Left cardiac atrium (tissue), 4 donors: ENCODE data around the gene OASL. TPM values are rescaled to one million over a fixed set of nuclear protein-coding genes. Genes with fewer than 3 reads are reported as not detected.
A peak's percentile ranks its signal among the peaks of the same experiment; 100 is the strongest.
"Not testable (repeated sequence)": the region's sequence is repeated elsewhere in the genome, so short reads cannot be mapped to it uniquely, and the experiment has no call there.

Source experiments
- ATAC-seq, 2 donors: fragments of 200-7000 bp; cut with Tn5 transposase; one replicate each; pipeline ENCODE4 v1.9.1; 2020; ENCODE audit warnings: mild to moderate bottlenecking in 2 of 2, moderate library complexity in 2 of 2
- DNase-seq: peaks from one replicate; pipeline ENCODE4 v3.0.0-alpha.2; 2020
- intact Hi-C, 2 donors: fragments of 100-400 bp; cut with DNase I; formaldehyde crosslinking; loops; one replicate each; pipeline versions ENCODE4 v1.14.1 to v1.15.1; 2022 to 2023
- total RNA-seq, 2 donors: library from RNA; stranded (reverse); fragmentation: NEBNext Ultra II Directional; extraction: Animal tissue kit (Norgen Biotek cat#: 25700); gene quantifications; one replicate each; pipeline ENCODE4 v1.2.1, GENCODE V29; 2021
- donor health status: DM: no; HTN: yes; CAD: no.
- donor health status: DM: no; HTN: yes; CAD: no; lungs with severe emphysema.
- donor health status: DM: yes; HTN: yes; CAD: no.
- donor health status: Dilated cardiomyopathy.

OASL gene
- total RNA-seq, 2 donors from 2014 or later, result 0.35 to 1.6 TPM

DNA sequence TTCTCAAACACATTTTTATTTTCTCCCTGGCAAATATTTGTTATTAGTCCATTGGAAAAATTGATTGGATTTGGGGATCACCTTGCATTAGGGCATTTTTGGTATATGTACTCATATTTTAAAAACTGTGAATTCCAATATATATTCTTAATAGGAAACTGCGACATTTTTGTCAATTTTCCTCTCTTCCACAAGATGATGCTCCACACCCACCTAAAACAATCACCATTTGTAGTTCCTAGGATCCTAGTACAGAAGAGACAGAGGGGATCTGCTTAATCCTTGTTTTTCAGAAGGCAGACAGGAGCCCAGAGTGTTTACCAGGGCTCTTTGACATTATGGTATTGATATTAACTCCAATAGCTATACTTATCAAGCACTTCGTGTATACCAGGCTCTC, 22.8 kb upstream of the OASL start:
- DNase-seq (no peak), ATAC-seq (no peak)
- intact Hi-C loops, result loop anchor here in 1 of 2 donors (5.0 kb wide), 1 partner anchor 35 kb away; no protein-coding TSS in a partner anchor

DNA sequence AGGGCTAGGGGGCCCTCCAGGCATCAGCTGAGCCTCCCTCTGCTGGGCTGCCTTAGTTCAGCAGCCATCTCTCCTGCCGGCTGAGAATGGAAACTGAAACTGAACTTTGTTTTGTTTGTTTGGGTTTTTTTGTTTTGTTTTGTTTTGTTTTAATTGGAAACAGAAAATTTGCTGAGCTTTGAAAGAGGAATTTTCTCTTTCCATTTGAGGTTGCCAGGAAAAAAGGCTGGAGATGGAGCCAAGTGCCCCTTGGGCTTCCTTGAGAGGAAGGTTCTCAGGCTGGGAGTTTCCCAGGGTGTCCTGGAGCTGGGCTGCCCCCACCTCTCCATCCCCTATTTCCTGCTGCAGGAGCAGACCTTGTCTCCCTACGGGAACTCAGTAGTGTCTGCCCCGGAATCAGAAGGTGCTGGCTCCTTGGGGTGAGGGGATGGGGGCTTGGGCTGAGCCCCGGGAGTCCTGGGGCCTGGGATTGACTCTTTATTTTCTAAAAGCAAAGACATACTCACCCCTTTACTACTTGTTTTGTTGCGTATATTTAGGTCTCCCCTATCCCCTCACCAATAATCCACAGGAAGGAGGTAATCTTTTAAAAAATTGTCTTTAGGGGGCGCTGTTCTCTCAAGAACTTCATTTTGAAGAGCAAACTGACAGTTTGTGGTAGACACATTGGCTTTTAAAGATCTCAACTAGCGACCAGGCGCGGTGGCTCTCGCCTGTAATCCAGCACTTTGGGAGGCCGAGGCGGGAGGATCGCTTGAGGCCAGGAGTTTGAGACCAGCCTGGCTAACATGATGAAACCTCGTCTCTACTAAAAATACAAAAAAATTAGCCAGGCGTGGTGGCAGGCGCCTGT, 21.3 kb upstream of the OASL start:
- DNase-seq, result peak; percentile 58
- intact Hi-C loops, result loop anchor here in 1 of 2 donors (5.0 kb wide), 1 partner anchor 37 kb away; no protein-coding TSS in a partner anchor
- peak; percentile 83 to 84 for ATAC-seq

DNA sequence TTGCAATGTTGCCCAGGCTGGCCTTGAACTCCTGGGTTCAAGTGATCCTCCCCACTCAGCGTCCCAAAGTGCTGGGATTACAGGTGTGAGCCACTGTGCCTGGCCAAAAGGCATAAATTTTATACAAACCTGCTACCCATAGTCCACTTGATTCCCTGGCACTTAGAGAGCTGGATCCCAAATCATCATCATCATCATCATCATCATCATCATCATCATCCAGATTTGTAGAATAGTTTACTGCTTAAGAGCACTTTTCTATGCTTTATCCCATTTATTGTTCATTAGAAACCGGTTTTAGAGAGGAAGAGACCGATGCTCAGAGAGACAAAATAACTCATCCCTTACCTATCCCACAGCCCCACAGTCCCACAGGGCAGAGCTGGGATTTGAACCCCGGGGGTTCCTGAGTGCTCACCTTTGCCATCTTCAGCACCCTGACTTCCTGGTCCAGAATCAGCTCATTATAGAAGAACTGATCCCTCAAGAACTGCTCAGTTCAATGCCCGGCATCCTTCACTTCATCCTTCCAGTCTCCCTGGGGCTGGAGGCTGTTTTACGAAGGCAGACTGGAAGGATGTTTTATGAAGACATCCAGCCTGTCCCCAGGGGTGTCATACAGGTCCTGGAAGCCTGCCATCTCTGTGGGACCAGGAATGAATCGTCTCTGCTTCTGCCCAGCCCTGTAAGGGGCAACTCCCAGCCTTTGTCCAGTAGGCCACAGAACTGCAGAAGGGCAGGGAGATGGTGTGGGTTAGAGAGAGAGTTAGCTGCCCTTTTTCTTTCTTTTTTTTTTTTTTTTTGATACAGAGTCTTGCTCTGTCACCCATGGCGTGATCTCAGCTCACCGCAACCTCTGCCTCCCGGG, 20.2 kb upstream of the OASL start:
- DNase-seq (no peak), ATAC-seq (no peak)
- intact Hi-C loops, result no loop called here

DNA sequence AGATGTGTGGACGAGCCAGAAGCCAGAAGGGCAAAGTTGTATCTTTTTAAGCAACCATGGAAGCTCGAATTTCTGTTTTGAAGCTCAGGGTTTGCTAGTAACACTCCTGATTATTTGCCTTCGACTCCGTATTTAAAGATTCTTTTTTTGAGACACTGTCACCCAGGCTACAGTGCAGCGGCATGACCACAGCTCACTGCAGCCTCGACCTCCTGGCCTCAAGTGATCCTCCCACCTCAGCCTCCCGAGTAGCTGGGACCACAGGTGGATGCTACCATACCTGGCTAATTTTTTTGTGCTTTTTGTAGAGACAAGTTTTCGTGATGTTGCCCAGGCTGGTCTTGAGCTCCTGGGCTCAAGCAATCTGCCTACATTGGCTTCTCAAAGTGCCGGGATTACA, 18.7 kb upstream of the OASL start:
- intact Hi-C loops, result no loop called here
- DNase-seq (no peak), ATAC-seq (no peak)

DNA sequence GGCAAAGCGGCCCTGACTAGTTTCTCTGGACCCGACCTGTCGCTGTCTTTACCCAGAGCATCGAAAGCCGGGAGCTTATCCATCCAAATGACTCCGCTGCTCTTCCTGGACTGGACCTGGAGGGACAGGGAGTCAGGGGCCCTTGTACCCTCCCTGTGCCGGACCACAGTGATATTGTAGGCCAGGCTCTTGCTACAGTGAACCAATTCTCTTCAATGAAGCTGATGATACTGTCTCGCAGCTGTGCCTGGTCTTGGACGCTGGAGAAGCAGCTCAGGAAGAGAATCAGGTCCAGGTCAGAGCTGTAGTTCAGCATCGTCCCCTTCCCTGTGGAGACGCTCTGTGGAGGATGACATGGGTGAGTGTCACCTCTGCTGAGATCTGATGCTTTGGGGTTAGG, 14.7 kb upstream of the OASL start:
- intact Hi-C loops, result no loop called here
- no peak for ATAC-seq
- no peak for DNase-seq

DNA sequence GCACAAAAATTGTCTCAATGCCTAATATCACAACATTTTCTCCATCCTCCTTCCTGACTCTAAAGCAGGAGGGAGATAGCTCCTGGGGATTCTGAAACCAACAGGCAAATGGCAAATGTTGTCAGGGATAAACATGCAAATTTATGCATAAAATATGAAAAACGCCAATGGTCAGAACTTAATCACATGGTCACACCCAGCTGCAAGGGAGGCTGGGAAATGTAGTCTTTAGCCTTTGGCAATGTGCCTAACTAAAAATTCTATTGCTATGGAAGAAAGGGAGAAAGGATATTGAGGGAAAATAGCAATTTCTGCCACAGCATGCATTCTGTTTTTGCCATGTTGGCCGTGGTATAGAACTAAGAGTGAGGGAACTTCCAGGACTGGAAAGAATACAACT, 11.7 kb upstream of the OASL start:
- DNase-seq, result no peak
- intact Hi-C loops, result no loop called here
- no peak for ATAC-seq

DNA sequence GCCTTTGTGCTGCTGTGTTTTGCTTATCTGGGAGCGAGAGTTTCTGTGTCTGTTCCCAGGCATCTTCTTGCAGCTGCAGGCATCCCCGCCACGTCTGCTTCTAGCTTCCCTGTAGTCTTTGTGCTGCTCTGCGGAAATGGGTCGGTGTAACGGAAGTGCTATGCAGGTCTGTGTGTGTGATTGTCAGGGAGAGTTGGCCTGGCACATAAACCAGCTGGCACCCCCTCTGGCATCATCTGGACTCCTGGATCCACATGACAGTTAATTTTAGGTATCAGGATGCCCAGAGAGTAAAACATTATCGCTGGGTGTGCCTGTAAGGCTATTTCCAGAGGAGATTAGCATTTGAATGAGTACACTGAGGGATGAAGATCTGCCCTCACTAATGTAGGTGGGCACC, 9.4 kb upstream of the OASL start:
- ATAC-seq (no peak), DNase-seq (no peak)
- intact Hi-C loops, result no loop called here

DNA sequence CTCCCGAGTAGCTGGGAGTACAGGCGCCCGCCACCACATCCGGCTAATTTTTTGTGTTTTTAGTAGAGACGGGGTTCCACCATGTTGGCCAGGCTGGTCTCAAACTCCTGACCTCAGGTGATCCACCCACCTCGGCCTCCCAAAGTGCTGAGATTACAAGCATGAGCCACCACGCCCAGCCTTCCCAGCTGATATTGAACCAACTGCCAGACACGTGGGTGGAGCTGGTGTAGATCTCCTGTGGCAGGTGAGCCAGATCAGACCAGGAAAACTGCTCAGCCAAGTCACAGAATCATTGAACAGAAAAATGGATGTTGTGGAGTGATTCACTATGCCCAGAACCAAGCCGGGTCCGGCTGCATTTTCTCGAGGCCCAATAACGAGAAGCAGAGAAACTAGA, 8.4 kb upstream of the OASL start:
- ATAC-seq, result not testable (repeated sequence)

DNA sequence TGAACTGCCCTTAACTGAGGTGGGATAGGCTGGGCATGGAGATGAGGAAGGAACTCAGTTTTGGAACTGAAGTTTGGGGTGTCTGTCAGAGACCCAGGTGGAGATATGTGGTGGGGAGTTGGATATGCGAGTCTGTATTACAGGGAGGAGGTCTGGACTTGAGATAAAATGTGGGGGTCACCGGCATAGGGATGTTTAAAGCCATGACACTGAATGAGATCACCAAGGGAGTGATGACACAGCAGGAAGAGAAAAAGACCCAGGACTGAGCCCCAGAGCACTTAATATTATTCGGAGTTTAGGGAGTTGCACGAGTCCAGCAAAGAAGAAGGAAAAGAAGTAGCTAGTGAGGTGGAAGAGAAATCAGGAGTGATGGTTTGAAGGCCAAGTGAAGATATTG, 4.0 kb upstream of the OASL start:
- ATAC-seq (no peak), DNase-seq (no peak)
- intact Hi-C loops, result no loop called here

More for the DNA sequence above, 8.4 kb upstream of the OASL start:
- DNase-seq, intact Hi-C loops: not testable (repeated sequence)

DNA sequence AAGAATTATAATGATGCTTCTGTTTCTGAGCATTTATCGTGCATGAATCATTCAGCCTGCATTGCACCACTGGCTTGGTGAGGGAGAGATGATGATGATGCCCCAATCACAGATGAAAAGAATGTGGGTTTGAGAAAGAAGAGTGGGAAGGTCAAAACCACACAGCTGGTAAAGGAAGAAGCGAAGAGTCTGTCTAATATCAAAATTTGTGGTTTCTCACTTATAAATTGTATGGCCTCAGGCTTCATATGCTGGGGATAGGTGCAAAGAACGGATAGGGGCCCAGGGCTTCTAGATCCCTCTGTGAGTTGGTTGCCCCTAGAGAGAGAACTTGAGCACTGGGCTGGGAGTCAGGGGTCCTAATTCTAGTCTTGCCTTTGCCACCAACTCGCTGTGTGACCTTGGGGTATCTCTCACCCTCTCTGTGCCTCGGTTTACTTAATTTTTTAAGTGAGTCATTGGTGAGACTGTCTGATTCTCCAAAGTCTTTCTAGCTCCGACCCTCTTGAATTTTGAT, 2.2 kb downstream of the OASL start:
- ATAC-seq (no peak), DNase-seq (no peak)
- intact Hi-C loops, result no loop called here

DNA sequence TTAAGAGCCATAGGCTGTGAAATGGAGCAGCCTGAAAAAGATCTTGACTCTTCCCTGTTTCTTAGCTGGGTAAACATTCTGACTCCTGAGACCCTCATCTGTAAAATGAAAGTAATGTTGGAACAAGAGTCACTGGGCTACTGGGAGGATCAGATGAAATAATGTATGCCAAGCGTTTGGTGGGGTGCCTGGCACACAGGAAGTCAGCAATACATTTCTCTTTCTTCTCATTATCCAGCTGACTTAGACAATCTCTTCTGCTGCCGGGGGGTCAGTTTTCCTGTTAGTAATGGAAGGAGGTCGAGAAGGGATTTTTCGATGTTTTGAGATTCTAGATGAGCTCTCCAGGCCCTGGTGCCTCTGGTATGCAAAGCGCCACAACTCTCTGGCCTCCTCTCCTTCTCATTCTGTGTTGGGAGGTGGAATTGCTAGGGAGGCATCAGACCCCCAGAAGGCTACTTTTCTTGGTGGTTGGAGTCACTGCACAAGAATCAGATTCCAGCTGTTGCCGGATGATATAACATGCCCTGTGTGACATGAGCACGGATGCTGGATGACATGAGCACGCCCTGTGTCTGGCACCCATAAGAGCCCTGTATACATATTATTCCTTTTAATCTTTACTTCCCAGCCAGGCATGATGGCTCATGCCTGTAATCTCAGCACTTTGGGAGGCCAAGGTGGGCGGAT, 4.3 kb downstream of the OASL start:
- intact Hi-C loops, result no loop called here
- no peak for ATAC-seq
- DNase-seq, result no peak

DNA sequence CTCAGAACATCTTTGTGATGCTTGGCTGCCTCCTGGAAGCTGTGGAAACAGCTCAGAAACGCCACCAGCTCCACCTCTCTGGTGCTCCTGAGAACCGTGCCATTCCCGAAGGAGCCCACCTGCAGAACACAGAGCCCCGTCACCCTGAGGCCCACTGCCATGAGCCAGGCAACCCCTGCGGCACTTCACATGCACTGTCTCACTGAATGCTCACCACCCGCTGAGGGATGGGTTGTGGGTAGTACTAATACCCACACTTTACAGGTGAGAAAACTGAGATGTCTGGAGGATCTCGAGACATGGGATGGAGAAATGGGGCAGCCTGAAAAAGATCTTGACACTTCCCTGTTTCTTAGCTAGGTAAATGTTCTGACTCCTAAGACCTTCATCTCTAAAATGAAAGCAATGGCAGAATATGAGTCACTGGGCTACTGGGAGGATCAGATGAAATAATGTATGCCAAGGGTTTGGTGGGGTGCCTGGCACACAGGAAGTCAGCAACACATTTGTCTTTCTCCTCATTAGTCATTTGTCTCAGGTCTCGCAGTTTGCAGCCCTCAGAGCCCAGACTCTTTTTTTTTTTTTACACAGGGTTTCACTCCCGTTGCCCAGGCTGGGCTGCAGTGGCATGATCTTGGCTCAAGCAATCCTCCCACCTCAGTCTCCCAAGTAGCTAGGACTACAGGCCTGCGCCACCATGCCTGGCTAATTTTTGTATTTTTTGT, 5.3 kb downstream of the OASL start:
- intact Hi-C loops, result no loop called here
- ATAC-seq, result peak; percentile 28 to 43
- DNase-seq, result no peak

DNA sequence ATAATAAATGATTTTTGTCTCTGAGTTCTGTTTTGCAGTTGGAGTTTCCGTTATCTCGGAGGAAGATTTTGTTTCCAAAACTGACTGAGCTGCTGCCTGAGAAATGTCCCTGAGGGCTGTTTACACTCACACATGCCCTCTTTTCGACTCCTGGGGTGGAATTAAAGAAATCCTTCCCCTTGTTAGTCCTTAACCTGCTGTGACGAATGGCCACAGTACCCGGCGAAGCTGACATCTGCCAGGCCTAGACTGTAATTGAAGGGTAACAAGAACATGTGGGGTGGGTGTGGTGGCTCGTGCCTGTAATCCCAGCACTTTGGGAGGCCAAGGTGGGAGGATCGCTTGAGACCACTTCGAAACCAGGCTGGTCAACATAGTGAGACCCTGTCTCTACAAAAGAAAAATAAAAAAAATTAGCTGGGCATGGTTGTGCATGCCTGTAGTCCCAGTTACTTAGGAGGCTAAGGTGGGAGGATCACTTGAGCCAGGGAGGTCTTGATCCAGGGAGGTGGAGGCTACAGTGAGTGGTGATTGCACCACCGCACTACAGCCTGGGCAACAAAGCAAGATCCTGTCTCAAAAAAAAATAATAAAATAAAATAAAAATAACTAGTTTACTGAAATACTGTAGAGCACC, 8.4 kb downstream of the OASL start:
- DNase-seq, result no peak
- ATAC-seq, result no peak
- intact Hi-C loops, result no loop called here

DNA sequence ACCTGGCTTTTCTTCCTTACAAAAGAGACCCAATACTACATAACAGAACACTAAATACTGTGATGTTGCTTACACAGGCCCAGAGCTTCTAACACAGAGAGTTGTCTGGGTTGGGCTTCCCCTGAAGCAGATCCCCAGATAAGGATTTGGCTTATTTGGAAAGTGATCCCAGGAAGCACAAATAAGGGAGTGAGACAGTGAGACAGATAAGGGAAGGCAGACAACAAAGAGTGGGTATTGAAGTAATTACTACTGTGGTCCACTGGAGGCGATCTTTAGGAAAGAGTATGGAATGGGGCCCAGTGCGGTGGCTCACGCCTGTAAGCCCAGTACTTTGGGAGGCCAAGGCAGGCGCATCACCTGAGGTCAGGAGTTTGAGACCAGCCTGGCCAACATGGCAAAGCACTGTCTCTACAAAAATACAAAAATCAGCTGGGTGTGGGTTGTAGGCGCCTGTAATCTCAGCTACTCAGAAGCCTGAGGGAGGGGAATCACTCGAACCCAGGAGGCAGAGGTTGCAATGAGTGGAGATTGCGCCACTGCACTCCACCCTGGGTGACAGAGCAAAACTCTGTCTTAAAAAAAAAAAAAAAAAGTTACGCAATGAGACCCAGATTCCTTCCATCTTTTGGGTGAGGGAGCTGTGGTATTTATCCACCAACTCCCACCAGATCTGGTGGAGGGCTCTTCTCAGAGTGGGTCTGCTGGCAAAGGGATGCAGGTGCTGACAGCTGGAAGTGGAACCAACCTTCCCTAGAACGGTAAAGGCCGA, 12.6 kb downstream of the OASL start:
- DNase-seq (no peak), ATAC-seq (no peak)
- intact Hi-C loops, result no loop called here

DNA sequence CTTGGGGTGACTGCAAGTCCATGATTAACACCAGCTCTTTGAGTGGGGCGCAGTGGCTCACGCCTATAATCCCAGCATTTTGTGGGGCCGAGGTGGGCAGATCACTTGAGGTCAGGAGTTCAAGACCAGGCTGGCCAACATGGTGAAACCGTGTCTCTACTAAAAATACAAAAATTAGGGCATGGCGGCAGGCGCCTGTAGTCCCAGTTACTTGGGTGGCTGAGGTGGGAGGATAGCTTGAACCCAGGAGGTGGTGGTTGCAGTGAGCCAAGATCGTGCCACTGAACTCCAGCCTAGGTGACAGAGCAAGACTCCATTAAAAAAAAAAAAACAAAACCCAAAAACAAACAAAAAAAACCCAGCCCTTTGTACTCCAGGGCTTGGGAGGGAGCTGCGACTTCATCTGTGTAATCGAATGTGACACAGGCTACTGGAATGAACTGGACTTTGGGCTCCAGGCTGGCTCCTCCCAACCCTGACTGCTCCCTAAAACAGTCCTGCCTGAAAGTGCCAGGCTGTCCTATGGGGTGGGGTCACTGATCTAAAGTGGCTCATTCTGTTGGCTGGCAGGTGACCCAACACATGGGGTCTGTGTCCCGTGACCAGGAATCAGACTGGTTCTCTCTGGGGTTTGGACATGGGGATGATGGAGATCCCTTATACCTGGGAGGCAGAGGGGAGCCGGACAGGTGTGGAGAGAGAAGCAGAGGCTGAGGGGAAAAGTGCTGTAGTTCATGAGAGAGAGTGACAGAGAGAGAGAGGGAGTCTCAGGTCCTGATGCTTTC, 13.4 kb downstream of the OASL start:
- DNase-seq, result no peak
- ATAC-seq, result no peak
- intact Hi-C loops, result no loop called here

DNA sequence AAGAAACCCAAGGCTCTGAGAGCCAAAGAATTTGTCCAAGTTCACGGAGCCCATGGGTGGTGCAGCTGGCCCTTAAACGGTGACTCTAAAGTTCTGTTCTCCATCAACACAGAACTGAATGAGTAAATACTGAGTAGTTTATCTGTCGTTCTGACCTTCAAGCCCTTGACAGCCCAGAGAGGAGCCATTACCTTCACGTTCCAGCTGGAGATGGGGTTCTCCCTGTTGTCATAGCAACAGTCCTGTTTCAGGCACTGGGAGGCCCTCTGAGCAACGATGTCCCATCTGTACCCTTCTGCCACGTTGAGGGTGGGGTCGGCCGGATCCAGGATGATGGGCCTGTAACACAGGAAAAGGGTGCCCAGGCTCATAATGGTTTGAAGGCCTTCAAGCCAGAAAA, 15.2 kb downstream of the OASL start:
- ATAC-seq (no peak), DNase-seq (no peak)
- intact Hi-C loops, result no loop called here

DNA sequence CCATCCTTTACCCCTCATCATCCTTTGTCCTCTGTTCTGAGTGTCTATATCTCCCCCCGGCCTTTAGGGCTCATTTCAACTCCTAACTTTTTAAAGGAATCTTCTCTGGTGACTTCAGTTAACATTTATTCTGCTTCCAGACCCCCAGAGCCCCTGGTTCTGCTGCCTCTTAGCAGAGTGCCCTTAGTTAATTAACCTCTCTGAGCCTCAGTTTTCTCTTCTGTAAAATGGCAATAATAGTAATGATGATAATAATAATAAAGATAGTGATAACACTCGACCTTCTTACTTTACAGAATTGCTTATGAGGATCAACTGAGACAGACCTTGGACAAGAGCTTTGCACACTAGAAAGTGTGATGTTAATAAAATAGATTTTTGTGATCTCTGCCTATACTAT, 16.3 kb downstream of the OASL start:
- ATAC-seq, result no peak
- intact Hi-C loops, result no loop called here
- no peak for DNase-seq
